Frontal cortex (tissue), 4 donors: ENCODE data around the gene DMRT3. TPM values are rescaled to one million over a fixed set of nuclear protein-coding genes. Genes with fewer than 3 reads are reported as not detected.
"Not testable (repeated sequence)": the region's sequence is repeated elsewhere in the genome, so short reads cannot be mapped to it uniquely, and the experiment has no call there.

ENCODE experiments used
- DNase-seq, 2 donors: peaks; one replicate each; pipeline ENCODE4 v3.0.0; 2012; ENCODE audit warnings: low spot score in 2 of 2
- FAIRE-seq: peaks from 2 replicates; lab custom pipeline; 2012; peaks lifted over from hg19 to GRCh38; lab: Jason Lieb, UNC
- total RNA-seq: library from RNA; depleted of rRNA; stranded (reverse); fragments of >200 nt; gene quantifications from one replicate; pipeline ENCODE4 v1.2.3, GENCODE V29; 2014
- donor health status: control.
- donor health status: control.
- donor health status: control.

DMRT3 gene
- total RNA-seq, 1 donor from 2014 or later = not detected

DNA sequence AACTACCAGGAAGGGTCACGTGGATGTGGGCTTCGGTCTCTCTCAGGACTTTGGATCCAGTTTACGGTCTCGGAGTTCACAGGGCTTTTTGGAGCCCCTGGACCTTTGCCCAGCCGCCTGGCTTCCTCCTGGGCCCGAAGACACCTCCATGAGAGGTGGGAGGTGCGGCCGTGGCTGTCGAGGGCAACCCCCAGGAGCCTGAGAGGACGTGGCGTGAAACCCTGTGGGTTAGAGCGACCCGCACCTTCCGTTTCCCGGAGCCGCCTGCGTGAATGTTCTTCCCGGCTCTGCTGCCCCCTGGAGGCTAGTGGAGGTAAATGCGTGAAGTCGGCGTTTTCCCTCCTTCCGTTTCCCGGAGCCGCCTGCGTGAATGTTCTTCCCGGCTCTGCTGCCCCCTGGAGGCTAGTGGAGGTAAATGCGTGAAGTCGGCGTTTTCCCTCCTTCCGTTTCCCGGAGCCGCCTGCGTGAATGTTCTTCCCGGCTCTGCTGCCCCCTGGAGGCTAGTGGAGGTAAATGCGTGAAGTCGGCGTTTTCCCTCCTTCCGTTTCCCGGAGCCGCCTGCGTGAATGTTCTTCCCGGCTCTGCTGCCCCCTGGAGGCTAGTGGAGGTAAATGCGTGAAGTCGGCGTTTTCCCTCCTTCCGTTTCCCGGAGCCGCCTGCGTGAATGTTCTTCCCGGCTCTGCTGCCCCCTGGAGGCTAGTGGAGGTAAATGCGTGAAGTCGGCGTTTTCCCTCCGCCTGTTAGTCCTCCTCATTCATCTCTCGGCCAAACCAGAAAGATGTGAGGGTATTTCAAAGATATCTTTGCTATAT is 22.1 kb downstream of the DMRT3 start:
- FAIRE-seq, DNase-seq: not testable (repeated sequence)

DNA sequence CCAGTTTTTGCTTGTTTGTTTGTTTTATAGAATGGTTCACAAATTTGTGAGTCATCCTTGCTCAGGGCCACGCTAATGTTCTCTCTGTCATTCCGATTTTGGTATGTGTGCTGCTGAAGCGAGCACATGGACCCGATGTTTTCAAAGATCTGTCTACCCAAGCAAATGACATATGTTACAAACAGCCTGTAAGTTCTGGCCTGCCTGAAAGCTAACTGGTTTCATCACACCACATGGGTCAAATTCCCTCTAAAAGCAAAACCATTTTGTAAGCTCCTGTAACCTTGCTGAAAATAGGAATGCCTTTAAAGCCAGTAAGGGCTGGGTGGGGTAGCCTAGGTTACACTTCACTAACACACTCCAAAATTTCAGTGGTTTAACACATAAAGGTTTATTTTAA is 25.4 kb downstream of the DMRT3 start:
- no peak for FAIRE-seq
- DNase-seq = no peak

DNA sequence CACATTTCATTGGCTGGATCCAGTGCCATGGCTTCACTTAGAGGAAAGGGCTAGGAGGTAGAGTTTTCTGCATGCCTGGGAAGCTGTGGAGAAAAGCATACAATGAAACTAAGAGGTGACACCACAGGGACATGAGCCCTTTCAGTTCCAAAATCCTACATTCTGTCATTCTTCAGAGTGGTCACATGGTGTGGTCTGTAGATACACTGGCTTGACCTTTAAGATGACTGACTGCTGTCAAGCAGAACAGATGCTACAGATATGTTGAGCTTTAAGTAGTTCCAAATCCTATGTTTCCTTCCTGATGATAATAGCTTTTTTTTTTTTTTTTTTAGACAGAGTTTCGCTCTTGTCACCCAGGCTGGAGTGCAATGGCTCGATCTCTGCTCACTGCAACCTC is 26.2 kb downstream of the DMRT3 start:
- no peak for DNase-seq
- no peak for FAIRE-seq

DNA sequence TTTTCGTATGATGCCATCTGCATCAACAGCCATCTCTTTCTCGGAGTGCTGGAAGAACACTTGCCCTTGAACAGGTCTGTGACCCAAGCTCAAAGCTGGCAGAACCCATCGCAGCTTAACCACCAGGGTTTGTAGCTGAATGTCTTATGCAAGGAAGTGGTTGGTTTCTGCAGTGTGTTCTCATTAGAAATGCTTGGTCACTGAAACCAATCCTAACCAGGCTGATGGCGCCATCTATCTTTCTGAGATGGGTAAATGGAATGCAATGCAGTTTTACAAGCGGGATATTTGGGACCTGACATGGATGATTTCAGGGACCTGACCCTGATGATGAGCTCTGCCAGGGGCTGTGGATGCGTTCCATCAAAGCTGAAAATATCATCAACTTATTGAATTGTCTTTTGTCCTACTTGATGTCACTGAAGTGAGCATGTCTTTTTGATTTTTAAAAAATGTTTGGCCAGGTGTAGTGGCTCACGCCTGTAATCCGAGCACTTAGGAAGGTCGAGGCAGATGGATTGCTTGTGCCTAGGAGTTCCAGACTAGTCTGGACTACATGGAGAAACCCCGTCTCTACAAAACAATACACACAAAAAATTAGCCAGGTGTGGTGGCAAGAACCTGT is 28.7 kb downstream of the DMRT3 start:
- FAIRE-seq (no peak), DNase-seq (peak in 1 of 2 donors; percentile 37)

DNA sequence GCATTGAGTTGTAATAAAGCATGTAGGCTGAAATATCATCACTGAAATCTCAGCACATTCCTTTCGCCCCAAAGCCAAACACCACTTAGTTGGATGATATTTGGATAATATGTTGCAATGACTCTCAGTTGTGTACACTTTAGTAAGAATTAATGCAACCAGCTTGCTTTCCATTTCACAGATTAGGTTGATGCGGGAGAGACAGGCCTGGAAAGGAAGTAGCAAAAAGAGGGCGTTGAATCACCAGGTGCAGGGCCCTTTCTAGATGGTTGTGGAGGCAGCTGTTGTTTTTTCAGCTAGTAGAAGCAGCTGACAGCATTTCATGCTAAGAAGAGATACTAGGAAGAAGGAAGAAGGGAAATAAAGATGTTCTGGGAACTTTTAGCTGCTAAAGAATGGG is 30.9 kb downstream of the DMRT3 start:
- DNase-seq (no peak), FAIRE-seq (no peak)

DNA sequence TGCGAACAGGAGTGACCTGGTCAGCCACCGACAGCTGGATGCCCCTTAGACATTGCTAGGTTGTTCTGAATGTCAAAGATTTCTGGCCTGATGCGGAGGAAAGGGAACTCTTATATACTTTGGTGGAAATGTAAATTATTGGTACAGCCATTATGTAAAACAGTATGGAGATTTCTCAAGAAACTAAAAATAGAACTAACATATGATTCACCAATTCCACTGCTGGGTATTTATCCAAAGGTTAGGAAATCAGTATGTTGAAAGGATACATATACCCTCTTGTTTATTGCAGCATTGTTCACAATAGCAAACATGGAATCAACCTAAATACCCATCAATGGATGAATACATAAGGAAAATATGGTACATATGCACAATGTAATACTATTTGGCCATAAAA is 31.8 kb downstream of the DMRT3 start:
- FAIRE-seq (no peak), DNase-seq (no peak)

DNA sequence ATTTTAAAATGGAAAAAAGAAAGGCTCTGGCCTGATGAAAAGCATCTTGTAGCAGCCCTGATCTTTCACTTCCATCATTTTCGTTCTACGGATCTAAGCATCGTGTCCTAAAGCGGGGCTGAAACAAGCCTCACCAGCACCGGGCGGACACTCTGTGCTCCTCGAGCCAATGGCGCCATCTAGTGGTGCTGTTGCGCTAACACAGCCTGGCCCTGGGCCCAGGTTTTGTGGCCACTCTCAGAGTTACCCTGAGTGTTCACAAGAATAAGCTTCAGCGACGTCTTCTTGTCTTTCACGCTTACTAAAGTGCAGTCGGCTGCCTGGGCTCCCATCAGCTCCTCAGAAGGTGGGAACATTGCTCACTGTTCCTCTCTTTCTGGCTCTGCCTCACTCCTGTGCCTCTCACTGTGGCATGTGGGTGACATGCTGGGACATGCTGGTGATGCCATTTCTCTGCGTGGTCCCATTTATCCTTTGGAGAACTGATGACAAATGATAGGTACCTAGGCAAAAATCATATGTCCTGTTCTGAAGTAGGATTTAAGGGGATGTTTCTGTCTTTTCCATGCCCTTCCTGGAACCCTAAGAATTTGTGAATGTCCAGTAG is 32.7 kb downstream of the DMRT3 start:
- peak; percentile 72 for FAIRE-seq
- DNase-seq = peak; percentile 30 to 58

DNA sequence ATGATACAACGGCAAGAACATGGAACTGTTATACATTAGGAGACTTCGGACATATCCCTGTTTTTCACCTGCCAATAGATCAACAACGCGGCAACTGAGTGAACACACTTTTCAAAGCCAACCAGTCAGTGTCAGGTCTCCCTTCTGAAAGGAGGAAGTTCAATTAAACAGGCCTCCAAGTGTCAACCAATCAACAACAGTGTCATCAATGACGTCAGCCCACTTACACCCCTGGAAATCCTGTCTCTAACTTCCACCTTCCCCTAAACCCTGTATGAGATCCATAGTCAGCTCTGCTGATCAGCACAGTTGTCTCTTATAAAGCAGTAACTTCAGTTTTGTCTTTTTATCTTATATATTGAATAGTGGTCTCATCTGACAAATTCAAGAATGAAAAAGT is 36.6 kb downstream of the DMRT3 start:
- FAIRE-seq (no peak), DNase-seq (no peak)

DNA sequence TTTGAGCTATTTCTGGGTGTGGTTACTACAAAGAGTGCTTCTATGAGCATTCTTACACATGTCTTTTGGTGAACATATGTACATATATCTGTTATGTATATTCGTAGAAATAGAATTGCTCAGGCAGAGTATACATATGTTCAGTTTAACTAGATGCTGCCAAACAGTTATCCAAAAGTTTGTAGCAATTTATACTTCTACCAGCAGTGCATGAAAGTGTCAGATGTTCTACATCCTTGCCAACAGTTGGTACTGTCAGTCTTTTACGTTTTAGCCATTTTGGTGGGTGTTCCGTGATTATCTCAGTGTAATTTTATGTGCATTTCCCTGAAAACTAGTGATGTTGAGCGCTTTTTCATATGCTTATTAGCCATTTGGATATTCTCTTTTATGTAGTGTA is 37.8 kb downstream of the DMRT3 start:
- no peak for FAIRE-seq
- no peak for DNase-seq

DNA sequence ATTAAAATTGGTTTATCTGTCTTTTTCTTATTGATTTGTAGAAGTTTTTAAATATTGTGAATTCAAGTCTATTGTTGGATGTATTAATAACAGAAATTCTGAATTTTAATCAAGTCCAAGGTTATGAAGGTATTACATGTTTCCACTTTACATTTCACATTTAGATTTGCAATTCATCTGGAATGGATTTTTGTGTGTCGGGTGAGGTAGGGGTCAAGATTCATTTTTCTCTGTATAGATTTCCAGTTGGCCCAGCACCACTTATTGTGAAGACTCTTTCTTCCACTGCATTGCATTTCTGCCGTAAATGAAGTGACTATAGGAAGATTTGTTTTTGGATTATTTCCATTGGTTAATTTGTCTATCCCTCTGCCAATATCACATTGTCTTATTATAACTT is 38.2 kb downstream of the DMRT3 start:
- FAIRE-seq = no peak
- DNase-seq = no peak

DNA sequence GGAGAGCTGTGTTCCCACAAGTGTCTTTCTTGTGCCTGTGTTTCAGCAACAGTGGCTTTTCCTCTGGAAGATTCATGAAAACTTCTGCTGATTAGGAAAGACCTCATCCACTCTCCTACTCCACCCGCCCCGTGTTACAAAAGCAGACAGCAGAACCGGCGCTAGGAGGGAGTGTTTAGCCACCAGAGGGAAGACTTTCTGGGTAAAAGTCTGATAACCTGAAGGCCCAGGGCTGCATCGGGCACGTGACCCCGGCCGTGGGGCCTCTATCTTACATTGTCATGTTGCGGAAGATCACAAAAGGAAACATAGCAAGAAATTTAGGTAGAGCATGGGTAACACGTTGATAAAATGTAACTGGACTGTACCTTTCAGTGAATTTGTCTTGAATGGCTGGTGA is 41.7 kb downstream of the DMRT3 start:
- no peak for FAIRE-seq
- no peak for DNase-seq

DNA sequence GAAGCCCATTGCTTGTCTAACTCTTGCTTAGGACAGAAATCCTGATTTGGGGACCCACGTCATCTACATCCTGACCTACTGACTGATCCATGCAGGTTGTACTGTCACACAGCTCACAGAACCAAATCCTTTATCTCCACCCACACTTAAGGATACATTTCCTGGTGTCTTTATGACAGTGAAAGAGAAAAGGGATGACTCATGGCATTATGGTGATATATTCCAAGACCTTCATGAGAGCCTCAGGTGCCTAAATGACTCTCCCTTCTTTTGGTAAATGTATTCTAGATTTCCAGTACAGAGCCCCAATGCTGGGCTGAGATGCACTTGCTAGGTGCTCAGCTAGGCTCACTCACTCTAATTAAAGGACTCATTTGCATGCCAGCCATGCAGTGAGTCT is 47.7 kb downstream of the DMRT3 start:
- no peak for FAIRE-seq
- DNase-seq = no peak

DNA sequence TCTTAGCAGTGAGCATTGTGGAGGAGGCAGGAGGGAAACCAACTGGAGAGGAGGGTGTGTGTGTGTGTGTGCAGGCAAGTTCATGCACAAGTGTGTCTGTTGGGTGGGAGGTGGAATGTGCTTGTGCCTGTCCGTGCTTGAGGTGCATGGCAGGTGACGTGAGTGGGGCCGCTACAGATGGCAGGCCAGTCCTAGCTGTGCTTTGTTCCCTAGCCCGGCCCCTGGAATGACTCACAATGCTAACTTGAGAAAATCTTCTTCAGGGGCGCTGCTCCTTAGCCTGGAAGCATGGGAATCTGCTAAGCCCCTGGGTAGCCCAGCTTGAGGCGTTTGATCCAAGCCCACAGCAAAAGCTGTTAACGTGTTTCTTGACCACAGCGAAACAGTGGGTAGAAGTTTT is 48.7 kb downstream of the DMRT3 start:
- no peak for DNase-seq
- FAIRE-seq = no peak

DNA sequence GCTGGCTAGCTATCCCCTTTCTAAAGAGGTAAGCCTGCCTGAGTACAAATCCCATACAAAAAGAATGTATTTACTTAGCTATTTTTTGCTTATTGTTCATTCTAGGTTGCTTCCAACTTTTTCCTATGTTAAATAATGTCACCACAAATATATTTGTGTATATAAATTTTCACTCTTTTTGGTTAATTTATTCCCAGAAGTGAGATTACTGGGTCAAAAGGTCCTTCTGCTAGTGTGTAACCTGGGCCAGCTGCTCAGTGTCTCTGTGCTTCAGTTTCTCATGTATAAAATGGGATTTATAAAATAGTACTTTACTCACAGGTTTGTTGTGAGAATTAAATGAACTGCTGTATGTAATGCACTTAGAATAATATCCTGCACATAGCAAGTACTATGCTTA is 49.8 kb downstream of the DMRT3 start:
- FAIRE-seq (no peak), DNase-seq (no peak)

DNA sequence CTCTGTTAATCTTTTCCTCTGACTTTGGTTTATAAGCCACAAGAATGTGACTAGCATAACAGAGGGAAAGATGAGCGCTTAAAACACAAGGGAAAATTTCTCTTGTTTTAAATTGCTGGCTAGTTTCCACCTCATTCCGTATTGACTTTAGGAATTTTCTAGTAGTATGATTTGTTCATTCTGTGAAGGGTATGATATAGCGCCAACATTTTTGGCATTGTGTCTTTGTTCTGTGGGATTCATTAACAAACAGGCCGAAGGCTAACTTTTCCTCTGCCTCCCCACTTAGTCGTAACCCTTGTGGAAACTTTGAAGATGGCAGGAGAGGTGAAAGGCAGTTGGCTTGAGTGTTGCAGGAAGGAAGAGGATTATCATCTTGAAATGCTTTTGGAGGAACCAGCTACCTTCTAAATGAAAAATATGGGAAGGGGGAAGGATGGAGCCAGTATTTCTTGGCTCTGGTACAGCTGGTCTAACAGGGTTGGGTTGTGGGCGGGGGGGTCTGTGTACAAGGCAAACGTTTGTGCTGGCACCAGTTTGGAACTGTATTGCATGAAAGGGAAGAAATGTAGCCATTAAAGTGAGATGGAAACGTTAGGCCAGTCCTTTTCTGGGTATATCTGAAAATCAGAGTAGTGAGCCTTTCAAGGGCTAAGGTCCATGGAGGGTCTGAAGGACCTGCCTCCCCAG is 52.2 kb downstream of the DMRT3 start:
- no peak for DNase-seq
- no peak for FAIRE-seq

DNA sequence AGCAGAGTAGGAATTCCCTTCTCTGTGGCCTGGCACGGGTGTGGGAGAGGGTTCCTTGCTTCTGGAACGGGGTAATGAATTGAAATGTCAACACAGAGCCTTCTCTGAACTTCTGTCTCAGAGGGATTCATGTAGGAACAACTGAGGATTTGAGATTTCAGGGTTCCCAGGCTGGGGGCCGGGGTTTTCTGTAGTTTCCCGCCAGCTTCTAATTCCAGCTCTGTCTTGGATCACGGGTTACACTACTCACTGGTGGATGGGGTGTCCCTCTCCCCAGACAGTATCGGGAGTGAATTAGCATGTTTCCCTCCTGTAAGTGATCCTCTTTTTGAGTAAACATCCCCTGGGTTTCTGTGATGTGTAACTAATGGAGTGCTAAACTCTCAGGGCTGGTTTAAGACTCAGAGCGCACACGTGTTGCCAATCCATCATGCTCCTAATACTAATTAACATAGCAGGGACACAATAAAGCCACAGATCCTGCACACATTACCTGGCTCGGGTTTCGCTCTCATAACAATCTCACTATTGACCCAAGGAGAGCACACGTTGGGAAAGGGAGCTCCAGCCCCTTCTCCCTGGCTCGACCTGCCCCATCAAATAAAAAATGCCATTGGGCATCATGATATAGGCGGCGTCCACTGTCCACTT is 55.6 kb downstream of the DMRT3 start:
- FAIRE-seq (no peak), DNase-seq (no peak)

DNA sequence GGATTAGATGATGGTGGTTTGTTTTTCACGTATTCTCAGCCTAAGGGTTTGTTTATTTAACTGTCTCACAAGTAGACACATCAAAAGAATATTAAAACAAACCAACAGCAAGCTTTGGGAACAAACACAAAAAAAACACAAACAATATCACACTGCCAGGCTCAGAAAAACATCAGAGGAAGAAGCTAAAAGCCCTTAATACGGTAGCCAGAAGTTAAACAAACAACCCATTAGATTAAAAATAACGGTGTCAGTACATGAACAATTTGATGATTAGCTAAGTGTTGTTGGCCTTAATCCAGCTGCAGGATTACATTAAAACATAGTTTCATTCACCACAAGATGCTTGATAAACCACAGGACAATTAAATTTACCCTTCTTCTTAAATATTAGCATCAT is 57.8 kb downstream of the DMRT3 start:
- FAIRE-seq = no peak
- no peak for DNase-seq

DNA sequence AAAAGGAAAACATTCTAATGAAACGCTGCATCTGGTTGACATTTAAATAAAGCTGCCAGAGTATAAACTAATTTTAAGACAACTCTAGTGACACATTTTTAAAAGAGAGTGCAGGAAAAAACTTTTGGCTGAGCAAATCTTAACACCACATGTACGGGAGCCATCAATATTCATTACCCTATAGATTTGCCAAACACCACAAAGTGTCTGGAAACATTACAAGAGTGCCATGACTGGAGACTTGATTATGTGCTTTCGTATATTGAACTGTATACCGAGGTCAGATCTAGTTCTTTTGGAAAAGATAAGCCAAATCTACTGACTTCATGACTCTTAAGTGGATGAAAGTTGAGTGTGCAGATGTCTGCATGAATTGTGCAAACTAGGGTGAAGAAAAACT is 63.1 kb downstream of the DMRT3 start:
- DNase-seq (no peak), FAIRE-seq (no peak)
